ENCODE measurements around the gene LRIG3. TPM values are rescaled to one million over a fixed set of nuclear protein-coding genes. Genes with fewer than 3 reads are reported as not detected.

LRIG3 gene
- polyA plus RNA-seq, 1 donor from 2014 or later: 0.22 TPM

GRCh38 chr12:58916161-58916621, 4.1 kb downstream of the LRIG3 start:
- TF ChIP-seq POLR2AphosphoS5 (IDR thresholded peaks at IDR 0.05) (no peak), SMC3 (conservative IDR thresholded peaks at IDR 0.05; ENCODE audit: poor library complexity) (no peak), REST (IDR thresholded peaks at IDR 0.05; ENCODE audit: borderline replicate concordance) (no peak), CTCF (IDR thresholded peaks at IDR 0.05; ENCODE audit: poor library complexity, severe bottlenecking) (no peak), TAF1 (IDR thresholded peaks at IDR 0.05; ENCODE audit: low read depth) (no peak), EZH2 (IDR thresholded peaks at IDR 0.05; ENCODE audit: borderline replicate concordance, insufficient read depth, low read length, poor library complexity, severe bottlenecking) (no peak), RAD21 (conservative IDR thresholded peaks at IDR 0.05) (no peak), MXI1 (conservative IDR thresholded peaks at IDR 0.05; ENCODE audit: poor library complexity, severe bottlenecking) (no peak), EP300 (conservative IDR thresholded peaks at IDR 0.05; ENCODE audit: poor library complexity, severe bottlenecking) (no peak)
- no peak overlapping the region for H3K4me3 ChIP-seq (ENCODE audit: low read length)
- H3K36me3 ChIP-seq (ENCODE audit: insufficient read depth, low read length): no peaks in the 10 kb centered on the region
- H3K79me2 ChIP-seq (replicated peaks; ENCODE audit: insufficient read depth, low read length): peaks cover 10% of the 10 kb centered on the region
- no peak overlapping the region for H3K4me2 ChIP-seq (ENCODE audit: low read length)
- H4K20me1 ChIP-seq (ENCODE audit: insufficient read depth): no peaks in the 10 kb centered on the region
- no peaks in the 10 kb centered on the region for H3K9me2 ChIP-seq (ENCODE audit: insufficient read depth, low read length)
- H3K27ac ChIP-seq (ENCODE audit: low read length): no peak overlapping the region
- H3K9ac ChIP-seq (ENCODE audit: low read length): no peak overlapping the region
- H3F3A ChIP-seq (ENCODE audit: insufficient read depth, low read length, poor library complexity, severe bottlenecking): no peaks in the 10 kb centered on the region
- no peaks in the 10 kb centered on the region for H3K9me3 ChIP-seq (ENCODE audit: low read length)
- peaks cover 18% of the 10 kb centered on the region for H3K27me3 ChIP-seq (ENCODE audit: insufficient read depth, low read depth, low read length)
- H2AFZ ChIP-seq (ENCODE audit: low read depth, low read length): no peak overlapping the region

- no peak overlapping the region for H2AFZ ChIP-seq (ENCODE audit: low read depth, low read length)
- no peaks in the 10 kb centered on the region for H3K36me3 ChIP-seq (ENCODE audit: insufficient read depth, low read length)
- no peaks in the 10 kb centered on the region for H4K20me1 ChIP-seq (ENCODE audit: insufficient read depth)
- TF ChIP-seq EP300 (conservative IDR thresholded peaks at IDR 0.05; ENCODE audit: poor library complexity, severe bottlenecking) (no peak), MXI1 (conservative IDR thresholded peaks at IDR 0.05; ENCODE audit: poor library complexity, severe bottlenecking) (no peak), CTCF (IDR thresholded peaks at IDR 0.05; ENCODE audit: poor library complexity, severe bottlenecking) (no peak), SMC3 (conservative IDR thresholded peaks at IDR 0.05; ENCODE audit: poor library complexity) (no peak), EZH2 (IDR thresholded peaks at IDR 0.05; ENCODE audit: borderline replicate concordance, insufficient read depth, low read length, poor library complexity, severe bottlenecking) (no peak), REST (IDR thresholded peaks at IDR 0.05; ENCODE audit: borderline replicate concordance) (no peak), RAD21 (conservative IDR thresholded peaks at IDR 0.05) (no peak), TAF1 (IDR thresholded peaks at IDR 0.05; ENCODE audit: low read depth) (no peak), POLR2AphosphoS5 (IDR thresholded peaks at IDR 0.05) (no peak)
- peaks cover 17% of the 10 kb centered on the region for H3K27me3 ChIP-seq (ENCODE audit: insufficient read depth, low read depth, low read length)
- H3K9ac ChIP-seq (ENCODE audit: low read length): no peak overlapping the region
- H3K27ac ChIP-seq (ENCODE audit: low read length): no peak overlapping the region
- no peaks in the 10 kb centered on the region for H3K9me2 ChIP-seq (ENCODE audit: insufficient read depth, low read length)
- no peak overlapping the region for H3K4me3 ChIP-seq (ENCODE audit: low read length)
- no peaks in the 10 kb centered on the region for H3K9me3 ChIP-seq (ENCODE audit: low read length)
- peaks cover 10% of the 10 kb centered on the region for H3K79me2 ChIP-seq (replicated peaks; ENCODE audit: insufficient read depth, low read length)
- H3K4me2 ChIP-seq (ENCODE audit: low read length): no peak overlapping the region
- H3F3A ChIP-seq (ENCODE audit: insufficient read depth, low read length, poor library complexity, severe bottlenecking): no peaks in the 10 kb centered on the region
Observed at GRCh38 chr12:58915634-58916033, 4.7 kb downstream of the LRIG3 start.
